ENCODE data around the gene DDIT3.
A peak's percentile ranks its signal among the peaks of the same experiment; 100 is the strongest.

DDIT3 gene

GRCh38 chr12:57485695-57486094, 34.6 kb downstream of the DDIT3 start:
- no peak for DNase-seq (ENCODE audit: low spot score)

- DNase-seq (ENCODE audit: low spot score), result peak; percentile 32
Measured at GRCh38 chr12:57483466-57483865, 36.8 kb downstream of the DDIT3 start.

- no peak for DNase-seq (ENCODE audit: low spot score)
Measured at GRCh38 chr12:57481671-57482070, 38.6 kb downstream of the DDIT3 start.

GRCh38 chr12:57479376-57480115, 40.8 kb downstream of the DDIT3 start, which contains the start of gene ARHGAP9:
Gene ARHGAP9 (minus strand): TSS chr12:57479866. CDS start chr12:57479406, 460 bp downstream.
- DNase-seq (ENCODE audit: low spot score), result no peak

GRCh38 chr12:57479043-57479375, 41.3 kb downstream of the DDIT3 start:
- no peak for DNase-seq (ENCODE audit: low spot score)

- no peak for DNase-seq (ENCODE audit: low spot score)
Measured at GRCh38 chr12:57477710-57478681, 42.3 kb downstream of the DDIT3 start.

- DNase-seq (ENCODE audit: low spot score), result no peak
Measured at GRCh38 chr12:57476993-57477709, 43.2 kb downstream of the DDIT3 start.

GRCh38 chr12:57476162-57476992, 43.9 kb downstream of the DDIT3 start:
- DNase-seq (ENCODE audit: low spot score), result no peak

- DNase-seq (ENCODE audit: low spot score), result peak; percentile 54
Measured at GRCh38 chr12:57475271-57476161, 44.8 kb downstream of the DDIT3 start.

- DNase-seq (ENCODE audit: low spot score), result no peak
Measured at GRCh38 chr12:57474862-57475261, 45.5 kb downstream of the DDIT3 start.

- DNase-seq (ENCODE audit: low spot score), result no peak
Measured at GRCh38 chr12:57474430-57474829, 45.9 kb downstream of the DDIT3 start.

- DNase-seq (ENCODE audit: low spot score), result no peak
Measured at GRCh38 chr12:57473886-57474285, 46.4 kb downstream of the DDIT3 start.

- DNase-seq (ENCODE audit: low spot score), result no peak
Measured at GRCh38 chr12:57473392-57473791, 46.9 kb downstream of the DDIT3 start.

GRCh38 chr12:57472391-57472790, 47.9 kb downstream of the DDIT3 start:
- no peak for DNase-seq (ENCODE audit: low spot score)

- DNase-seq (ENCODE audit: low spot score), result no peak
Measured at GRCh38 chr12:57471661-57472060, 48.7 kb downstream of the DDIT3 start.

- no peak for DNase-seq (ENCODE audit: low spot score)
Measured at GRCh38 chr12:57470970-57471656, 49.2 kb downstream of the DDIT3 start.

GRCh38 chr12:57470286-57470969, 49.9 kb downstream of the DDIT3 start:
- no peak for DNase-seq (ENCODE audit: low spot score)

GRCh38 chr12:57469296-57470164, 50.8 kb downstream of the DDIT3 start:
- DNase-seq (ENCODE audit: low spot score), result no peak
